IMR-90 (cell line): Measurements from ENCODE around the gene CHRNA5. TPM values are rescaled to one million over a fixed set of nuclear protein-coding genes. Genes with fewer than 3 reads are reported as not detected.

Experiments
- ATAC-seq: fragments of 200-7000 bp; cut with Tn5 transposase; 2 replicates; pipeline ENCODE4 v1.9.1; 2020; ENCODE audit warnings: low read depth, mild to moderate bottlenecking, moderate library complexity
- BruUV-seq: library from RNA; stranded (reverse); fragments of 400-500 nt; replicated peaks from 2 replicates; lab custom pipeline; 2021; lab: Mats Ljungman, UMichigan
- CTCF ChIA-PET: fragments of 300-600 bp; formaldehyde crosslinking; extraction: SDS; loops from one replicate; lab custom pipeline; 2021; ENCODE audit warnings: antibody characterized with exemption; lab: Yijun Ruan, JAX
- POLR2A ChIA-PET: fragments of 300-600 bp; sonication (Branson Sonifier 250); formaldehyde crosslinking; loops from one replicate; lab custom pipeline; 2022; ENCODE audit warnings: antibody characterized with exemption; ENCODE audit not compliant: unreplicated experiment; lab: Charles Lee
- DNase-seq: peaks from one replicate; pipeline ENCODE4 v3.0.0; 2013
- H2AFZ ChIP-seq: replicated peaks from 2 replicates; pipeline ENCODE3; 2013; ENCODE audit warnings: low read length, mild to moderate bottlenecking; ENCODE audit not compliant: poor library complexity
- H2AK5ac ChIP-seq: 2 replicates; pipeline ENCODE4 v1.6.1; 2013; ENCODE audit warnings: low read depth, low read length, inconsistent platforms
- H2AK9ac ChIP-seq: replicated peaks from 2 replicates; pipeline ENCODE3; 2013; ENCODE audit warnings: mild to moderate bottlenecking, low read depth, low read length, moderate library complexity; ENCODE audit not compliant: poor library complexity
- H2BK120ac ChIP-seq: 2 replicates; pipeline ENCODE4 v1.6.1; 2013; ENCODE audit warnings: low read depth, low read length, inconsistent platforms
- H2BK15ac ChIP-seq: 3 replicates; pipeline ENCODE4 v1.6.1; 2013; ENCODE audit warnings: low read depth, low read length, inconsistent platforms
- H2BK20ac ChIP-seq: 2 replicates; pipeline ENCODE4 v1.6.1; 2013; ENCODE audit warnings: low read depth, mild to moderate bottlenecking, inconsistent platforms, low read length, moderate library complexity
- H2BK5ac ChIP-seq: 2 replicates; pipeline ENCODE4 v1.6.1; 2013; ENCODE audit warnings: mild to moderate bottlenecking, low read depth, low read length, inconsistent platforms; ENCODE audit not compliant: poor library complexity, severe bottlenecking
- H3K14ac ChIP-seq: replicated peaks from 2 replicates; pipeline ENCODE4 v1.6.1; 2013; ENCODE audit warnings: low read depth, low read length, inconsistent platforms
- H3K18ac ChIP-seq: 2 replicates; pipeline ENCODE4 v1.6.1; 2013; ENCODE audit warnings: low read depth, low read length, control low read depth
- H3K23ac ChIP-seq: 2 replicates; pipeline ENCODE4 v1.6.1; 2013; ENCODE audit warnings: low read depth, low read length, inconsistent platforms
- H3K27ac ChIP-seq: 2 replicates; pipeline ENCODE4 v1.5.1; 2013; ENCODE audit warnings: mild to moderate bottlenecking, control low read depth, low read length; ENCODE audit not compliant: insufficient read depth
- H3K27me3 ChIP-seq: 2 replicates; pipeline ENCODE4 v1.6.1; 2013; ENCODE audit warnings: low read length; ENCODE audit not compliant: control insufficient read depth, insufficient read depth
- H3K36me3 ChIP-seq: 2 replicates; pipeline ENCODE4 v1.6.1; 2013; ENCODE audit warnings: low read length, mixed read lengths; ENCODE audit not compliant: control insufficient read depth, insufficient read depth
- H3K4ac ChIP-seq: 2 replicates; pipeline ENCODE4 v1.6.1; 2013; ENCODE audit warnings: low read depth, low read length, inconsistent platforms
- H3K4me1 ChIP-seq: 2 replicates; pipeline ENCODE4 v1.6.1; 2013; ENCODE audit warnings: low read length, mixed read lengths; ENCODE audit not compliant: control insufficient read depth, insufficient read depth
- H3K4me2 ChIP-seq: 2 replicates; pipeline ENCODE4 v1.6.1; 2013; ENCODE audit warnings: low read depth, mild to moderate bottlenecking, control low read depth, low read length, moderate library complexity
- H3K4me3 ChIP-seq: 2 replicates; pipeline ENCODE4 v1.5.1; 2013; ENCODE audit warnings: low read depth, mild to moderate bottlenecking, control low read depth, low read length, moderate library complexity; ENCODE audit not compliant: insufficient read depth
- H3K56ac ChIP-seq: 2 replicates; pipeline ENCODE4 v1.6.1; 2013; ENCODE audit warnings: low read length, inconsistent platforms; ENCODE audit not compliant: insufficient read depth; ENCODE audit errors: extremely low read depth
- H3K79me1 ChIP-seq, 2 experiments: 2 replicates each; pipeline ENCODE4 v1.6.1; 2013; ENCODE audit warnings: low read length in 2 of 2, inconsistent platforms in 1 of 2, low read depth in 1 of 2
- H3K9ac ChIP-seq: 2 replicates; pipeline ENCODE4 v1.6.1; 2013; ENCODE audit warnings: low read depth, low read length, control low read depth
- H3K9me1 ChIP-seq: 2 replicates; pipeline ENCODE4 v1.6.1; 2013; ENCODE audit warnings: low read length, inconsistent platforms; ENCODE audit not compliant: insufficient read depth
- H3K9me3 ChIP-seq: 2 replicates; pipeline ENCODE4 v1.6.1; 2013; ENCODE audit warnings: low read length; ENCODE audit not compliant: control insufficient read depth, insufficient read depth
- H4K20me1 ChIP-seq: 2 replicates; pipeline ENCODE4 v1.6.1; 2013; ENCODE audit warnings: low read length, inconsistent platforms; ENCODE audit not compliant: insufficient read depth
- H4K5ac ChIP-seq: 2 replicates; pipeline ENCODE4 v1.6.1; 2013; ENCODE audit warnings: mild to moderate bottlenecking, low read depth, low read length, control low read depth
- H4K8ac ChIP-seq, 2 experiments: 2 replicates each; pipeline ENCODE4 v1.6.1; 2013; ENCODE audit warnings: low read depth in 2 of 2, low read length in 2 of 2, control low read depth in 1 of 2, inconsistent platforms in 1 of 2
- H4K91ac ChIP-seq: 2 replicates; pipeline ENCODE4 v1.6.1; 2013; ENCODE audit warnings: low read depth, low read length, inconsistent platforms; ENCODE audit not compliant: insufficient read depth
- BHLHE40 ChIP-seq: fragments of 150-350 bp; IDR thresholded peaks from 2 replicates; pipeline ENCODE4 v1.6.1; 2016; ENCODE audit warnings: mild to moderate bottlenecking, low read depth, low read length
- CEBPB ChIP-seq: IDR thresholded peaks from 2 replicates; pipeline ENCODE4 v1.6.1; 2012; ENCODE audit warnings: low read depth, low read length, improper control_type of control experiment
- CHD1 ChIP-seq: IDR thresholded peaks from 2 replicates; pipeline ENCODE4 v1.6.1; 2012; ENCODE audit warnings: low read depth, low read length, improper control_type of control experiment
- CTCF ChIP-seq: conservative IDR thresholded peaks from 2 replicates; pipeline ENCODE4 v1.5.1; 2012; ENCODE audit warnings: mild to moderate bottlenecking, low read depth, low read length, improper control_type of control experiment
- FOS ChIP-seq: fragments of 150-350 bp; IDR thresholded peaks from 2 replicates; pipeline ENCODE4 v1.6.1; 2016; ENCODE audit warnings: low read depth, low read length
- MAFK ChIP-seq: IDR thresholded peaks from 2 replicates; pipeline ENCODE4 v1.6.1; 2012; ENCODE audit warnings: low read depth, low read length, improper control_type of control experiment
- MAZ ChIP-seq: IDR thresholded peaks from 2 replicates; pipeline ENCODE4 v1.6.1; 2012; ENCODE audit warnings: low read depth, mild to moderate bottlenecking, low read length, improper control_type of control experiment, moderate library complexity, borderline replicate concordance
- MXI1 ChIP-seq: IDR thresholded peaks from 2 replicates; pipeline ENCODE4 v1.6.1; 2012; ENCODE audit warnings: low read depth, mild to moderate bottlenecking, low read length, moderate library complexity, borderline replicate concordance
- POLR2A ChIP-seq: IDR thresholded peaks from 2 replicates; pipeline ENCODE4 v1.6.1; 2012; ENCODE audit warnings: mild to moderate bottlenecking, low read depth, low read length
- RAD21 ChIP-seq: IDR thresholded peaks from 2 replicates; pipeline ENCODE4 v1.6.1; 2012; ENCODE audit warnings: low read length, improper control_type of control experiment
- RCOR1 ChIP-seq: IDR thresholded peaks from 2 replicates; pipeline ENCODE4 v1.6.1; 2012; ENCODE audit warnings: mild to moderate bottlenecking, low read length, improper control_type of control experiment; ENCODE audit not compliant: insufficient replicate concordance
- RFX5 ChIP-seq: IDR thresholded peaks from 2 replicates; pipeline ENCODE4 v1.8.0; 2012; ENCODE audit warnings: low read depth, mild to moderate bottlenecking, low read length, moderate library complexity
- SMC3 ChIP-seq: fragments of 150-350 bp; IDR thresholded peaks from 2 replicates; pipeline ENCODE4 v1.6.1; 2016; ENCODE audit warnings: low read depth, mild to moderate bottlenecking, antibody characterized with exemption, low read length, moderate library complexity
- USF2 ChIP-seq: fragments of 150-350 bp; IDR thresholded peaks from 2 replicates; pipeline ENCODE4 v1.6.1; 2017; ENCODE audit warnings: mild to moderate bottlenecking, antibody characterized with exemption, low read length, low read depth
- WGBS, 2 experiments: methylation state at CpG; one replicate each; pipeline versions ENCODE4 v1.1.5 to v1.1.7; 2013; ENCODE audit warnings: missing lambda C conversion rate in 2 of 2; ENCODE audit not compliant: insufficient read length in 1 of 2; ENCODE audit errors: extremely low coverage in 2 of 2; 5-methylcytosine and 5-hydroxymethylcytosine counted together
- dilution Hi-C: fragments of 300-500 bp; cut with HindIII; formaldehyde crosslinking; loops from one replicate; pipeline ENCODE4 v1.14.3; 2018; ENCODE audit warnings: low sequenced_read_pairs; ENCODE audit not compliant: unreplicated experiment
- in situ Hi-C: fragments of 300-500 bp; cut with MboI; formaldehyde crosslinking; loops from 3 replicates; pipeline ENCODE4 v1.14.3; 2019; ENCODE audit warnings: low sequenced_read_pairs, inconsistent platforms, mixed read lengths
- intact Hi-C: fragments of 100-400 bp; cut with micrococcal nuclease; formaldehyde crosslinking; loops from 2 replicates; pipeline ENCODE4 v1.10.0; 2022
- polyA plus RNA-seq, 3 experiments: library from polyadenylated mRNA; depleted of rRNA; stranded (reverse); fragments of >200 nt; gene quantifications; 2 replicates each; pipeline ENCODE4 v1.2.3, GENCODE V29; 2012; ENCODE audit warnings: low replicate concordance in 1 of 3
- total RNA-seq: library from RNA; depleted of rRNA; stranded (reverse); fragments of >200 nt; gene quantifications from 2 replicates; pipeline ENCODE4 v1.2.3, GENCODE V29; 2012
- TF ChIP-seq, protein P1 (sequence below): fragments of 150-350 bp; IDR thresholded peaks from 2 replicates; pipeline ENCODE4 v1.6.1; 2016; ENCODE audit warnings: low read depth, mild to moderate bottlenecking, low read length, moderate library complexity, borderline replicate concordance

Gene CHRNA5
- total and polyA plus RNA-seq, 2 of the 4 experiments (the other 2 are of a cell fraction), result 0.54 to 0.94 TPM

- Histone ChIP-seq H3K79me1 (no peaks in the 10 kb centered on the region), H4K91ac (no peak overlapping the region), H2BK120ac (no peak overlapping the region), H3K9ac (no peak overlapping the region), H2AFZ (no peak overlapping the region), H4K8ac (no peak overlapping the region), H3K14ac (no peak overlapping the region), H3K56ac (no peak overlapping the region), H3K27ac (no peak overlapping the region), H3K4me3 (no peak overlapping the region), H3K4me2 (no peak overlapping the region), H4K20me1 (no peaks in the 10 kb centered on the region), H2BK20ac (no peak overlapping the region), H3K27me3 (peaks cover 44% of the 10 kb centered on the region), H2BK15ac (no peak overlapping the region), H2BK5ac (no peak overlapping the region), H3K9me1 (no peaks in the 10 kb centered on the region), H3K36me3 (no peaks in the 10 kb centered on the region), H4K5ac (no peak overlapping the region), H2AK5ac (no peak overlapping the region), H3K9me3 (no peaks in the 10 kb centered on the region), H2AK9ac (no peak overlapping the region), H3K4me1 (no peaks in the 10 kb centered on the region), H3K18ac (no peak overlapping the region), H3K4ac (no peak overlapping the region), H3K23ac (no peak overlapping the region)
- in situ Hi-C loops, result no loop called here
- intact Hi-C loops, result no loop called here
- CTCF ChIA-PET, result no interaction called here
- TF ChIP-seq MAFK, result no peak
- no peak for TF ChIP-seq FOS
- no peak for TF ChIP-seq RAD21
- no peak for TF ChIP-seq MAZ
- TF ChIP-seq CEBPB, result no peak
- TF ChIP-seq BHLHE40, result no peak
- no peak for TF ChIP-seq RFX5
- no peak for TF ChIP-seq MXI1
- no peak for TF ChIP-seq POLR2A
- no peak for TF ChIP-seq RCOR1
- TF ChIP-seq SMC3, result no peak
- no peak for TF ChIP-seq USF2
- TF ChIP-seq, protein P1, sequence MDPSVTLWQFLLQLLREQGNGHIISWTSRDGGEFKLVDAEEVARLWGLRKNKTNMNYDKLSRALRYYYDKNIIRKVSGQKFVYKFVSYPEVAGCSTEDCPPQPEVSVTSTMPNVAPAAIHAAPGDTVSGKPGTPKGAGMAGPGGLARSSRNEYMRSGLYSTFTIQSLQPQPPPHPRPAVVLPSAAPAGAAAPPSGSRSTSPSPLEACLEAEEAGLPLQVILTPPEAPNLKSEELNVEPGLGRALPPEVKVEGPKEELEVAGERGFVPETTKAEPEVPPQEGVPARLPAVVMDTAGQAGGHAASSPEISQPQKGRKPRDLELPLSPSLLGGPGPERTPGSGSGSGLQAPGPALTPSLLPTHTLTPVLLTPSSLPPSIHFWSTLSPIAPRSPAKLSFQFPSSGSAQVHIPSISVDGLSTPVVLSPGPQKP, result no peak
- TF ChIP-seq CHD1, result no peak
- TF ChIP-seq CTCF, result no peak
- POLR2A ChIA-PET, result no interaction called here
- no TSS peak for BruUV-seq
- ATAC-seq (no peak), DNase-seq (no peak)
- dilution Hi-C loops, result no loop called here
- 46% methylated on average over 4 of the region's 11 CpGs; no CpG with 5 or more reads in 1 of the 2 experiments for WGBS, 2 experiments
These were observed 76.5 kb downstream of the CHRNA5 start for GRCh38 chr15:78641749-78642275.
